ENCODE measurements around the gene TRIP13. TPM values are rescaled to one million over a fixed set of nuclear protein-coding genes. Genes with fewer than 3 reads are reported as not detected.
A peak's percentile ranks its signal among the peaks of the same experiment; 100 is the strongest.
"Not testable (repeated sequence)": the region's sequence is repeated elsewhere in the genome, so short reads cannot be mapped to it uniquely, and the experiment has no call there.

TRIP13 gene
- total RNA-seq (2014; rRNA removed; shearing (Covaris generic)) = 61.0 and 67.2 TPM in 2 replicates

GRCh38 chr5:892394-893136 lies at the start of gene TRIP13, which contains the start of gene BRD9:
Gene TRIP13, plus strand, starts transcription at chr5:892884. Its CDS starts 115 bp downstream, at chr5:892999.
Gene BRD9, minus strand, starts transcription at chr5:892801. Its CDS starts 144 bp downstream, at chr5:892657.
- DNase-seq (ENCODE audit: low spot score) = peak; percentile 73
- in situ Hi-C loops (cut with HindIII; ENCODE audit: low sequenced_read_pairs) = no loop called here

DNA sequence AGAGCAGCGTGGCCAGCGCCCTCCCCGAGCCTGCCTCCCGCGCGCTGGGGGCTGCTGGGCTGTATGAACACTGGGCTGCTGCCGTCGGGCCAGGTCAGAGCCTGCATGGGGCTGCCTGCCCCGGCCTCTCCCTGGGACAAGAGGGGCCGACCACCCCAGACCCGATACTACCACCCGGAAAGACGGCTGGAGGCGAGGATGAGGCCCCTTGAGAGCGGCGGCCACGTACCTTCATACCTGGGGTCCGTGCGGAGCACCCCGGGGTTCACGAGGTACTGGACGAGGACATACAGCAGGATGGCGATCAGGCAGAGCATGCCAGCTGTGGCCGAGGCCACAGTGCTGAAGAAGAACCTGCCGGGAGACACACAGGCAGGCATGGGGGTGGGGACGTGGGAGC lies 49.3 kb upstream of the TRIP13 start:
- in situ Hi-C loops (cut with HindIII; ENCODE audit: low sequenced_read_pairs); DNase-seq (ENCODE audit: low spot score): not testable (repeated sequence)

GRCh38 chr5:843926-844325 lies 48.8 kb upstream of the TRIP13 start:
- DNase-seq (ENCODE audit: low spot score); in situ Hi-C loops (cut with HindIII; ENCODE audit: low sequenced_read_pairs): not testable (repeated sequence)

- in situ Hi-C loops (cut with HindIII; ENCODE audit: low sequenced_read_pairs); DNase-seq (ENCODE audit: low spot score): not testable (repeated sequence)
Measured at GRCh38 chr5:844426-844825, 48.3 kb upstream of the TRIP13 start.

DNA sequence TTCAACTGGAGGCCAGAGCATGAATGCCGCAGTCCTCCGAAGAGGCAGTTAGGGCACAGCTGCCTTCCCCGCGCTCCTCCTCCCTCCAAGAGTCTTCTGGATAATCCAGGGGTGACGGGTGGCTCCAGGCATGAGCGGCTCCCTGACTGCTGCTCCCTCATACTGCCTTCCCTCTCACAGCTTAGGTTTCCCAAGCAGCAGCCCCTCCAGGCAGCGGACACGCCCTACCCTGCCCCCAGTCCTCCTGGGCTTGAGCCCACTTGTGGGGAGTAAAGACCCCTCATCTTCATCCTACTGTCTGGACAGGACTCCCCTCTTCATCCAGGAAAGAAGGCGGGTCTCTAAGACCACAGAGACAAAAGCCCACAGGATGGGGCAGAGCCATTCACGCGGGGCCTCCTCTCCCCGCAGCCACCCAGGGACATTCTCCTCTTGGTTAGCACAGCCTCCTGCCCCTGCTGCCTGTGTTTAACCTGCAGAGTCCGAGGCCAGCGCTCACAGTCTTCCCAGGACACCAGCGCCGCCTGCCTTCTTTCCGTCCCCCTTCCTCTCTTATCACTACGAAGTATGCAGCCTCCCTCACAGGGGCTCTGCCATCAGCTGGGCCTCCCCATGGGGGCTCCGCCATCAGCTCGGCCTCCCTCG lies 47.5 kb upstream of the TRIP13 start:
- in situ Hi-C loops (cut with HindIII; ENCODE audit: low sequenced_read_pairs); DNase-seq (ENCODE audit: low spot score): not testable (repeated sequence)

GRCh38 chr5:845676-846601 lies 46.7 kb upstream of the TRIP13 start:
- DNase-seq (ENCODE audit: low spot score); in situ Hi-C loops (cut with HindIII; ENCODE audit: low sequenced_read_pairs): not testable (repeated sequence)

GRCh38 chr5:846602-847091 lies 46.0 kb upstream of the TRIP13 start:
- DNase-seq (ENCODE audit: low spot score); in situ Hi-C loops (cut with HindIII; ENCODE audit: low sequenced_read_pairs): not testable (repeated sequence)

DNA sequence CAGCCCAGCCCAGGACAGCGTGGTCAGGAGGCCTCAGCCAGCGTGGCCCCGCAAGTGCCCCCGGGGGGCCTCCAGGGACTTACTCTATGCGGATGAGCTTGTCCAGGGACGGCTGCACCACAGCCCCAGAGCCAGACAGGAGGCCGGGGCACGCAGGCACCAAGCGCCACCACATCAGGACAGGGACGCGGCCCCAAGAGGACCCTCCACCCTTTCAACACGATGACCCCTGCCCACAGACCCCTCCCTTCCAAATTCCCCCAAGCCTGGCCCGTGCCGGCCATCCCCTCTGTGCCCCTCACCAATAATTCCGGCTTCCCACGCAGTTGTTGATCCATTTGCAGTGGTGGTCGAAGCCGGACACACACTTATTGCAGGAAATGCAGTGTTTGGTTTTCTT lies 45.5 kb upstream of the TRIP13 start:
- DNase-seq (ENCODE audit: low spot score); in situ Hi-C loops (cut with HindIII; ENCODE audit: low sequenced_read_pairs): not testable (repeated sequence)

DNA sequence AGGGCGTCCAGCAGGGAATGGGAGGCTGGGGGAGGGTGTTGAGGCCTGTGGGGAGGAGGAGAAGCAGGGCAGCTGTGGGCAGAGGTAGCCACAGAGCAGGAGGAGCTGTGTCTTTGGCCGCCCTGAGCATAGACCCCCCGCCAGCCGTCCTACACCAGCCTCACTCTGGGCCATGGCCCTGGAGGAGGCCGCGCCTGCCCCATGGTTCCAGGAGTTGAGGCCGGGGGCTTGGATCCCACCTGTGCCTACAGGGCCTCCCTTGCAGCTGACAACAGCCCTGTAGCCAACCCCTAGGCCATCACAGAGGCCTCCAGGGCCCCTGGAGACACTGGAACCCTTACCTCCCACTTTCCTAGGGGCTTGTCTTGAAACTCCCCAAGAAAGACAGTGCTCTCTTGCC lies 44.9 kb upstream of the TRIP13 start:
- DNase-seq (ENCODE audit: low spot score); in situ Hi-C loops (cut with HindIII; ENCODE audit: low sequenced_read_pairs): not testable (repeated sequence)

DNA sequence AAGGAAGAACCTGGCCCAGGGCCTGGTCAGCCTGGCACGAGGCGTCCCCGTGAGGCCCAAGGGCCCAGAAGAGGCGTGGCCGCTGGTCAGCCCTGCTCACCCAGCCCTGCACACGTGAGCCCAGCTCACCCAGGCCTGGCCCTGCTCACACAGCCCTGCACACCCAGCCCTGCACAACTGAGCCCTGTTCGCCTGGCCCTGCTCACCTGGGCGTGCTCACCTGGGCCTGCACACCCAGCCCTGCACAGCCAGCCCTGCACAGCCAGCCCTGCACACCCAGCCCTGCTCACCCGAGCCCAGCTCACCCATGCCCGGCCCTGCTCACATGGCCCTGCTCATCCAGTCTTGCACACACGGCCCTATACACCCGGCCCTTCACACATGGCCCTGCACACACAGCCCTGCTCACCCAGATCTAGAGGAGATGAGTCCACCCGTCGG lies 44.0 kb upstream of the TRIP13 start:
- in situ Hi-C loops (cut with HindIII; ENCODE audit: low sequenced_read_pairs) = no loop called here
- DNase-seq (ENCODE audit: low spot score) = no peak

DNA sequence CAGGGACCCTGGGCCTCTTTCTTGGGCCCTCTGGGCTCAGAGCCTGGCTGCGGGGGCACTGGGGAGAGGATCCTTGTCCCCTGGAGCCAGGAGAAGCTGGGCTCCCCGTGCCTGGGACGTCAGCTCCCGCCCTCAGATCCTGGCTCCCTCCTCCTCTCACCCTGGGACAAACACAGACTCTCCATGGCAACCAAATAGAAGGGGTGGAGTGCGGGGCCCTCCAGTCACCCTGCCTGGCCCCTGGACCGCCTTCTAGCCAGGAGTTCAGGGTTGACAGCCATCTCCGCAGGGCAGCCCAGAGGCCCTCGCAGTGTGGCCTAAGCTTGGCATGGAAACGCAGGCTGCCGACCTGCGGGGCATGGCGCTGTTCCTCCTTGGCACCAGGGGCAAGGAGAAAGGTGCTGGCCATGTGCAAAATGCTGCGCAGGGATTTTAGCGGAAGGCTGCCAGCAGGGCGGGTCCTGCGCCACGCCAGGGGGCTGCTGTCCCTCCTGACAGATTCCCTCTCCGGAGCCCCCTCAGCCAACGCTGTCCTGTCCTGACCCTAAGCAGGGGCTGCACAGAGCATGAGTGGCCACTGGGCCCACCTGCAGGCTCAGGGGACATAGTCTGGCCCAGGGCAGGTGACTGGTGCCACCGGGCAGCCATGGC lies 42.9 kb upstream of the TRIP13 start:
- DNase-seq (ENCODE audit: low spot score) = peak; percentile 19
- in situ Hi-C loops (cut with HindIII; ENCODE audit: low sequenced_read_pairs) = no loop called here

GRCh38 chr5:850511-851006 lies 42.1 kb upstream of the TRIP13 start, which contains the start of gene ZDHHC11:
Gene ZDHHC11, minus strand, starts transcription at chr5:850986. Its CDS starts 384 bp downstream, at chr5:850602.
- peak; percentile 41 for DNase-seq (ENCODE audit: low spot score)
- in situ Hi-C loops (cut with HindIII; ENCODE audit: low sequenced_read_pairs) = no loop called here

GRCh38 chr5:851076-851475 lies 41.6 kb upstream of the TRIP13 start:
- no peak for DNase-seq (ENCODE audit: low spot score)
- in situ Hi-C loops (cut with HindIII; ENCODE audit: low sequenced_read_pairs) = no loop called here

- DNase-seq (ENCODE audit: low spot score) = no peak
Measured at GRCh38 chr5:851553-851952, 41.1 kb upstream of the TRIP13 start.

GRCh38 chr5:852018-852417 lies 40.7 kb upstream of the TRIP13 start:
- no peak for DNase-seq (ENCODE audit: low spot score)
- in situ Hi-C loops (cut with HindIII; ENCODE audit: low sequenced_read_pairs) = no loop called here

More at GRCh38 chr5:851553-851952, 41.1 kb upstream of the TRIP13 start:
- in situ Hi-C loops (cut with HindIII; ENCODE audit: low sequenced_read_pairs) = no loop called here

DNA sequence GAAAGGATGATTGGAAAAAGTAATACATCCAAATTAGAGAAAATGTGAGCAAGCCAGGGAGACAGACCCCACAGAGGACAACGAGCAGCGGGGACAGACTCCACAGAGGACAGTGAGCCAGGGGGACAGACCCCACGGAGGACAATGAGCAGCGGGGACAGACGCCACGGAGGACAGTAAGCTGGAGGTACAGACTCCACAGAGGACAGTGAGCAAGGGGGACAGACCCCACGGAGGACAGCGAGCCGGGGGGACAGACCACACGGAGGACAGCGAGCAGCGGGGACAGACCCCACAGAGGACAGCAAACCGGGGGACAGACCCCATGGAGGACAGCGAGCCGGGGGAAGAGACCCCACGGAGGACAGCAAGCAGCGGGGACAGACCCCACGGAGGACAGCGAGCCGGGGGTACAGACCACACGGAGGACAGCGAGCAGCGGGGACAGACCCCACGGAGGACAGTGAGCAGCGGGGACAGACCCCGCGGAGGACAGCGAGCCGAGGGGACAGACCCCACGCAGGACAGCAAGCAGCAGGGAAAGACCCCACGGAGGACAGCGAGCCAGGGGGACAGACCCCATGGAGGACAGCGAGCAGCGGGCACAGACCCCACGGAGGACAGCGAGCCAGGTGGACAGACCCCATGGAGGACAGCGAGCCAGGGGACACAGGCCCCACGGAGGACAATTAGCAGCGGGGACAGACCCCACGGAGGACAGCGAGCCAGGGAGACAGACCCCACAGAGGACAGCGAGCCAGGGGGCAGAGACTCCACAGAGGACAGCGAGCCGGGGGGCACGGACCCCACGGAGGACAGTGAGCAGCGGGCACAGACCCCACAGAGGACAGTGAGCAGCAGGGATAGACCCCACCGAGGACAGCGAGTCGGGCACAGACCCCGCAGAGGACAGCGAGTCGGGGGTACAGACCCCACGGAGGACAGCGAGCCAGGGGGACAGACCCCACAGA lies 40.0 kb upstream of the TRIP13 start:
- in situ Hi-C loops (cut with HindIII; ENCODE audit: low sequenced_read_pairs) = no loop called here
- DNase-seq (ENCODE audit: low spot score) = no peak

DNA sequence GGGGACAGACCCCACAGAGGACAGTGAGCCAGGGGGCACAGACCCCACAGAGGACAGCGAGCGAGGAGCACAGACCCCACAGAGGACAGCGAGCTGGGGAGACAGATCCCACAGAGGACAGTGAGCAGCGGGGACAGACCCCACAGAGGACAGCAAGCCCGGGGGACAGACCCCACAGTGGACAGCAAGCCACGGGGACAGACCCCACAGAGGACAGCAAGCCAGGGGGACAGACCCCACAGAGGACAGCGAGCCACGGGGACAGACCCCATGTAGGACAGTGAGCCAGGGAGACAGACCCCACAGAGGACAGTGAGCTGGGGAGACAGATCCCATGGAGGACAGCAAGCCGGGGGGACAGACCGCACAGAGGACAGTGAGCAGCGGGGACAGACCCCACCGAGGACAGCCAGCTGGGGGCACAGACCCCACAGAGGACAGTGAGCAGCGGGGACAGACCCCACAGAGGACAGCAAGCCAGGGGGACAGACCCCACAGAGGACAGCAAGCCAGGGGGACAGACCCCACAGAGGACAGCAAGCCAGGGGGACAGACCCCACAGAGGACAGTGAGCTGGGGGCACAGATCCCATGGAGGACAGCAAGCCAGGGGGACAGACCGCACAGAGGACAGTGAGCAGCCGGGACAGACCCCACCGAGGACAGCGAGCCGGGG lies 39.1 kb upstream of the TRIP13 start:
- in situ Hi-C loops (cut with HindIII; ENCODE audit: low sequenced_read_pairs); DNase-seq (ENCODE audit: low spot score): not testable (repeated sequence)
